Gastrocnemius medialis (tissue), 4 donors: ENCODE measurements around the gene SPRYD4.
"Not testable (repeated sequence)": the region's sequence is repeated elsewhere in the genome, so short reads cannot be mapped to it uniquely, and the experiment has no call there.

Experiments
- POLR2A ChIP-seq, 2 donors: fragments of 450-650 bp; IDR thresholded peaks; one replicate each; pipeline ENCODE4 v1.6.1; 2017; ENCODE audit warnings: antibody characterized with exemption in 2 of 2, mild to moderate bottlenecking in 2 of 2, moderate library complexity in 2 of 2
- TF ChIP-seq, protein P1 (sequence below), 5 experiments: fragments of 450-650 bp in 3 of 5; fragments of 200-600 bp in 2 of 5; sonication (generic) in 2 of 5; IDR thresholded peaks in 4 of 5; conservative IDR thresholded peaks in 1 of 5; 1 replicate in 4 of 5; 2 replicates in 1 of 5; pipeline ENCODE4 v1.5.1; 2016 to 2019; ENCODE audit warnings: antibody characterized with exemption in 5 of 5, mild to moderate bottlenecking in 3 of 5, moderate library complexity in 3 of 5

DNA sequence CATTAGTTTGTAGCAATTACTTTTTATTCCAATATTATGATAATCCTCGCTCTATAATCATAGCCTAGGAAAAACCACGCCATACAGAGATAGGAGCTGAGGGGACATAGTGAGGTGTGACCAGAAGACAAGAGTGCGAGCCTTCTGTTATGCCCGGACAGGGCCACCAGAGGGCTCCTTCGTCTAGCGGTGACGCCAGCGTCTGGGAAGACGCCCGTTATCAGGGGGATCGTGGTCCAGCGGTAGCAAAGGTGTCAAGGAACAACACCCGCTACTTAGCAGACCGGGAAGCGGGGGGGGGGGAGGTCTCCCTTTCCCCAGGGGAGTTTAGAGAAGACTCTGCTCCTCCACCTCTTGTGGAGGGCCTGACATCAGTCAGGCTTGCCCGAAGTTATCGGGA is 28.3 kb downstream of the SPRYD4 start:
- TF ChIP-seq POLR2A (IDR thresholded peaks at IDR 0.05), result not testable (repeated sequence)
- TF ChIP-seq, protein P1, sequence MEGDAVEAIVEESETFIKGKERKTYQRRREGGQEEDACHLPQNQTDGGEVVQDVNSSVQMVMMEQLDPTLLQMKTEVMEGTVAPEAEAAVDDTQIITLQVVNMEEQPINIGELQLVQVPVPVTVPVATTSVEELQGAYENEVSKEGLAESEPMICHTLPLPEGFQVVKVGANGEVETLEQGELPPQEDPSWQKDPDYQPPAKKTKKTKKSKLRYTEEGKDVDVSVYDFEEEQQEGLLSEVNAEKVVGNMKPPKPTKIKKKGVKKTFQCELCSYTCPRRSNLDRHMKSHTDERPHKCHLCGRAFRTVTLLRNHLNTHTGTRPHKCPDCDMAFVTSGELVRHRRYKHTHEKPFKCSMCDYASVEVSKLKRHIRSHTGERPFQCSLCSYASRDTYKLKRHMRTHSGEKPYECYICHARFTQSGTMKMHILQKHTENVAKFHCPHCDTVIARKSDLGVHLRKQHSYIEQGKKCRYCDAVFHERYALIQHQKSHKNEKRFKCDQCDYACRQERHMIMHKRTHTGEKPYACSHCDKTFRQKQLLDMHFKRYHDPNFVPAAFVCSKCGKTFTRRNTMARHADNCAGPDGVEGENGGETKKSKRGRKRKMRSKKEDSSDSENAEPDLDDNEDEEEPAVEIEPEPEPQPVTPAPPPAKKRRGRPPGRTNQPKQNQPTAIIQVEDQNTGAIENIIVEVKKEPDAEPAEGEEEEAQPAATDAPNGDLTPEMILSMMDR (IDR thresholded peaks at IDR 0.05 in 4 of 5, conservative IDR thresholded peaks at IDR 0.05 in 1 of 5), result peak in 2 of 5 experiments; percentile 31 to 43
